Calu3 (cell line): ENCODE data around the gene MYO10. TPM values are rescaled to one million over a fixed set of nuclear protein-coding genes. Genes with fewer than 3 reads are reported as not detected.

Source experiments
- BruUV-seq: library from RNA; stranded (reverse); fragments of 400-500 nt; replicated peaks from 2 replicates; lab custom pipeline; 2021; lab: Mats Ljungman, UMichigan
- CTCF ChIA-PET: fragments of 300-600 bp; sonication (Branson Sonifier 250); formaldehyde crosslinking; loops from one replicate; lab custom pipeline; 2022; ENCODE audit warnings: antibody characterized with exemption; lab: Charles Lee
- DNase-seq: peaks from one replicate; pipeline ENCODE4 v3.0.0; 2022
- H3K27ac Mint-ChIP-seq: one replicate; pipeline ENCODE4 v1.8.0; 2022; ENCODE audit warnings: mixed read lengths; ENCODE audit not compliant: unreplicated experiment
- H3K27me3 Mint-ChIP-seq: one replicate; pipeline ENCODE4 v1.8.0; 2022; ENCODE audit warnings: mixed read lengths; ENCODE audit not compliant: unreplicated experiment
- H3K36me3 Mint-ChIP-seq: one replicate; pipeline ENCODE4 v1.8.0; 2022; ENCODE audit warnings: mild to moderate bottlenecking, moderate library complexity, mixed read lengths; ENCODE audit not compliant: insufficient read depth, unreplicated experiment
- H3K4me1 Mint-ChIP-seq: one replicate; pipeline ENCODE4 v1.8.0; 2022; ENCODE audit warnings: mild to moderate bottlenecking, low read depth, mixed read lengths; ENCODE audit not compliant: unreplicated experiment
- H3K4me3 Mint-ChIP-seq: one replicate; pipeline ENCODE4 v1.8.0; 2022; ENCODE audit warnings: mild to moderate bottlenecking, low read depth, moderate library complexity, mixed read lengths; ENCODE audit not compliant: unreplicated experiment
- H3K9me3 Mint-ChIP-seq: one replicate; pipeline ENCODE4 v1.8.0; 2022; ENCODE audit warnings: low read depth, mixed read lengths; ENCODE audit not compliant: unreplicated experiment
- CTCF ChIP-seq: fragments of 200-600 bp; IDR thresholded peaks from one replicate; pipeline ENCODE4 v1.8.0; 2022; ENCODE audit warnings: antibody characterized with exemption; ENCODE audit not compliant: unreplicated experiment
- intact Hi-C: fragments of 100-400 bp; cut with micrococcal nuclease; formaldehyde crosslinking; loops from one replicate; pipeline ENCODE4 v1.10.0; 2022; ENCODE audit not compliant: unreplicated experiment
- total RNA-seq: library from RNA; stranded (reverse); gene quantifications from 2 replicates; pipeline ENCODE4 v1.2.3, GENCODE V29; 2022

Gene MYO10
- total RNA-seq, 1 experiment from 2014 or later = 101 TPM

DNA sequence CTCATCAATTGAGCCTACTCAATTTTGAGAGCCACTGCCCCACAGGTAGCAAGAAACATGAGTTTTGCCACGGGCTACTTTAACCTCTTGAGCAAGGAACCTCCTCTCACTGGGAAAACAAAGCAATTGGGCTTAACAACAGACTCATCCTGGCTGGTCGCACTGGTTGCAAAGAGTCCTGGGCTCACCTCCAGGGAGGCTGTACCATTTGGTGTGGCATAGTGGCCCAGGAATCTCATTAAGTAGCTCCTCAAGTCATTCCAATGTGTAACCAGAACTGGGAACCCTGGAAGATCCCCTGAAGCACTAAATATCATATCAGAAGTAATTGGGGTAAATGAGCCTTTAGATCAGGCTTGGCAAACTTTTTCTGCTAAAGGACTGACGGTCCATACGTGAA lies 78.5 kb downstream of the MYO10 start:
- TF ChIP-seq CTCF = no peak
- no TSS peak for BruUV-seq
- intact Hi-C loops = no loop called here
- H3K27me3 Mint-ChIP-seq = no peaks in the 10 kb centered on the region
- H3K4me3 Mint-ChIP-seq = no peak overlapping the region
- DNase-seq = no peak
- peaks cover 28% of the 10 kb centered on the region for H3K36me3 Mint-ChIP-seq
- H3K9me3 Mint-ChIP-seq = no peaks in the 10 kb centered on the region
- CTCF ChIA-PET = interaction anchor here (0.6 to 1.0 kb wide), 2 partner anchors 16 to 42 kb away, joined by 3 to 9 read pairs; no protein-coding TSS in a partner anchor
- no peak overlapping the region for H3K27ac Mint-ChIP-seq
- peaks cover 22% of the 10 kb centered on the region for H3K4me1 Mint-ChIP-seq

DNA sequence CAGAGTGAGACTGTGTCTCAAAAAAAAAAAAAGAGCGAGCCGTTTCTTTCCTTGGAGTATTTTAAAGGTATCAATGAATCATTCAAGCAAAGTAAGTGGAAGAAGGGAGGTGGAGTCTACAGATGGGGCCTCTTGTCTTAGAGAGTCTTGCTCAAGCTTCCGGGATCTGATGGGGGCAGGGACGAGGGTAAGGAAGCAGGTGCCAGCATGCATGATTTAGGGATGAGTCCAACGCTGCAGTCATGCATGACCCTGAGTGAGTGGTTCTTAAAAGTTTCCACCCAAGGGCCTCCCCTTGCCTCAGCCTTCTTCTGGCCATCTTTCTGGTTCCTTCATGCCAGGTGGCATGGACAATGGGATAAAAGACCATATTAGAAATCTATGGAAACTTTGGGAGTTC lies 79.6 kb downstream of the MYO10 start:
- no peak overlapping the region for H3K27ac Mint-ChIP-seq
- H3K9me3 Mint-ChIP-seq = no peaks in the 10 kb centered on the region
- CTCF ChIA-PET = no interaction called here
- no peak for DNase-seq
- BruUV-seq = no TSS peak
- no peaks in the 10 kb centered on the region for H3K27me3 Mint-ChIP-seq
- H3K4me3 Mint-ChIP-seq = no peak overlapping the region
- intact Hi-C loops = no loop called here
- no peak for TF ChIP-seq CTCF
- peaks cover 29% of the 10 kb centered on the region for H3K36me3 Mint-ChIP-seq
- peaks cover 24% of the 10 kb centered on the region for H3K4me1 Mint-ChIP-seq

DNA sequence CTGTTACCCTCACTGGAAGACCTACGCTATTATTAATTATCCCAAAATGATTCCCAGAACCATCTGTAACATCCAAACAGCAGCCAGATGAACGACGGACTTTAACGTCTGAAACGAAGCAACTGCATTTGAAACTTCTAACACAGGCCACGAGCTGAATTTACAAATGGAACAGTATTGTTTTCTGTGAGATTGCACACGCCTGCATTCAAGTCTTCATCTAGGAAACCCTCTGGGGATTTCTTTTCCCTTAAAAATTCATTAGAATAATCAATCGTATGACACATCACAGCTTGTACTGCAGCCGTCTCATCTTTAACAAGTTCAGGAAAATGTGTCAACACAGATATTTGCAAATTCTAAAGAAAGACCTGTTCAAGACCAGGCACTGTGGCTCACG lies 80.2 kb downstream of the MYO10 start:
- no peak for TF ChIP-seq CTCF
- H3K36me3 Mint-ChIP-seq = peaks cover 23% of the 10 kb centered on the region
- CTCF ChIA-PET = no interaction called here
- no peaks in the 10 kb centered on the region for H3K27me3 Mint-ChIP-seq
- no peak overlapping the region for H3K4me3 Mint-ChIP-seq
- no TSS peak for BruUV-seq
- intact Hi-C loops = no loop called here
- DNase-seq = no peak
- no peak overlapping the region for H3K27ac Mint-ChIP-seq
- peaks cover 24% of the 10 kb centered on the region for H3K4me1 Mint-ChIP-seq
- no peaks in the 10 kb centered on the region for H3K9me3 Mint-ChIP-seq

DNA sequence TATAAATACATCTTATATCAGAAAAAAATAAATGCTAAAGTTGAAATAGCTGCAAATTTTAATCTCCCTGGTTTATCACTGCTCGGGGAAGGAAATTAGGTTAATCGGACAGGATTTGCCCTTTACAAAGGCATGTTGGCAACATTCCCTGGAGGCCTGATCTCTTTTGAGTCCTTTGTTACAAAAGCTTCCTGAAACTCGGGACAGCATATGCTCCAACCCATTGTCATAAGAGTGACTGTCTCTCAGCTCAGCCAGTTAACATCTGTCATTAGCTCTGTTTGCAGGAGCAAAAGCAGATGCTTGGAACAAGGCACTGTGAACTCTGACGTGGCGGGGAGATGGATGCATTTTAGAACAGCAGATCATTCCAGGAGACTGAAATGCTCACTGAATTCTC lies 80.6 kb downstream of the MYO10 start:
- TF ChIP-seq CTCF = no peak
- DNase-seq = no peak
- H3K9me3 Mint-ChIP-seq = no peaks in the 10 kb centered on the region
- BruUV-seq = no TSS peak
- H3K36me3 Mint-ChIP-seq = peaks cover 19% of the 10 kb centered on the region
- intact Hi-C loops = no loop called here
- no peaks in the 10 kb centered on the region for H3K27me3 Mint-ChIP-seq
- H3K27ac Mint-ChIP-seq = no peak overlapping the region
- CTCF ChIA-PET = interaction anchor here (0.6 kb wide), 1 partner anchor 34 kb away, joined by 3 read pairs; no protein-coding TSS in a partner anchor
- no peak overlapping the region for H3K4me3 Mint-ChIP-seq
- H3K4me1 Mint-ChIP-seq = peaks cover 22% of the 10 kb centered on the region
